Dermis microvascular lymphatic vessel endothelial cell (primary cell): ENCODE data around the gene NFIA. TPM values are rescaled to one million over a fixed set of nuclear protein-coding genes. Genes with fewer than 3 reads are reported as not detected.

Source experiments
- DNase-seq, 2 donors: peaks; one replicate each; pipeline versions ENCODE4 v3.0.0 to v3.0.0-alpha.2; 2010; ENCODE audit warnings: low read depth in 2 of 2
- total RNA-seq: library from RNA; depleted of rRNA; stranded (reverse); fragments of >200 nt; gene quantifications from 2 replicates; pipeline ENCODE4 v1.2.1, GENCODE V29; 2014

The NFIA gene
- total RNA-seq, 1 donor from 2014 or later, result 9.6 TPM

DNA sequence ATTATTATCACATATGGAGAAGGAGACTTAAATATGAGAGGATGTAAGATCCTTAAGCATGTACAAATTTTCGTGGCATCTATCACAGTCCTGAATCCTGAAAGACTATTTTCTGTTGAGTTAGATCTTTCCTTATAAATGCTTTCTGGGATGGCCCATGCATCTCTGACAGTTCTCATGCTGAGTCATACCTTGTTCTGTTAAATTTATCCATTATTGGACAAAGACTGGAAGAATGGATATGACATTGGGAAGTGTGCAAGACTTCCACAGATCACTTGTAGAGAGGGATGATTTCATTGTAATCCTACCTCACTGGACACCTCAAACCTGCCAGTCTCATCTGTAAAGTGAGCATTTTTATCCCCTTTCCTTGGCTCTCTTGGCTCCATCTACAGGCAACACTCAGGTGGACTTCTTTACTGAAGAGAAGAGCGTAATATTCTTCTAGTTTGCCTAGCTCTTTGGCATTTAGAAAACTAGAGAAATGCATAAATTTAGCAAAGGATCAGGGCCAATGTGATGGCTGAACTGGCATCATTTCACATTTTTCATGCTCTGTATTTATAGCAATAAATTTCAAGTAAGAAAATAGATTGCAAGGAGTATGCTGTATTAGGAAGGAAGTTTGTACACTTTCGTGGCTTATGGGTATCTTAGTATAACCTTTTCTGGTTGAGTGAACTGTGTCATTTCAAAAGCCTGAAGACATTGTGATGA lies 128.2 kb downstream of the NFIA start:
- DNase-seq, result no peak

DNA sequence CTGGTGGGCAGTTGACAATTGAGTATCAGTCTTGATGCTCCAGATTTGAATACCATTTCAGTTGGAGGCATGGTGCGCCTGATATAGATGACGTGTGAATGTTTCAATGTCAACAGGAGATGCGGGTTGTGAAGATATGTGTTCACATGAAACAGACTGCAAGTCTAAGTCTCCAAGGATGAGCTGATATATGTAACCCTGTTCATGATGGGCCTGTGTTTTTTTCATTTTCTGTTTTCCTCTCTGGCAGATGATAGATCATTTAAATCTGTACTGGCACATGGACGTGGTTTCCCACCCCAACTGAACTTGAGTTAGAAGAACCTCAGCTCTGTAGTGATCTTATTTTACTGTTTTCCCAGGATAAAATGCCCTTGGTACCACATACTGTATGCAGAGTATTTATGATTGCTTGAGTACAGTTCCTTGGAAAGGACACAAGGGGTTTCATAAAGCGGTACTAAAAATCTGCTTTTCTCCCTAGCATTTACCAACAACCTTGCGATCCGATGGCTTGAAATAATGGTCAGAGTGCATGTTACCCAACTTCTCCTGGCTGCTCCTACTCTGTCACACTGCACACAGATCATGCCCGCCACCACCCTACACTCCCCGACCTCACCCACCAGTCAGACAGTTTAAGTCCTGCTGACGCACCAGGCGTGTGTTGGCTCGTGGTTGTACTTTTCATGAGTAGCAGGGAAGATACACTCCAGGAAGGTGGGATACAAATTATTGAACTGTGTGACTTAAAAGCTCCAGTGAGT lies 131.1 kb downstream of the NFIA start:
- no peak for DNase-seq

DNA sequence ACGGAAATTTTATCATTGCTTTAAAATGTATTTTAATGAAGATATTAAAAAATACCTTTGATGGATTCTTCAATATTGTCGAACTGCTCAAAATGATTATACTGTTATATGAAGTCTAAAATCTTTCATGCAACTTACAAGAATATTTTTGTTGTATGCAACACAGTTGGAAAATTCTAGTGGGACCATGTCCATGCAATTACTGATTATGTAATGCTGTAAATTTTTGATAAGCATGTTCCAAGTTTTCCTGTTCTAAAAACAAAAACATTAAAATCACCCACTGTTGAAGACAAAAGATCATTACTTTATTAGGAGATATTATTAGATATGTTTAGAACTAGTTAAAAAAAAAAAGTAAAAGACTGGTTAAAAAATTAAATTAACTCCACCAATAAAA lies 132.8 kb downstream of the NFIA start:
- DNase-seq, result no peak

DNA sequence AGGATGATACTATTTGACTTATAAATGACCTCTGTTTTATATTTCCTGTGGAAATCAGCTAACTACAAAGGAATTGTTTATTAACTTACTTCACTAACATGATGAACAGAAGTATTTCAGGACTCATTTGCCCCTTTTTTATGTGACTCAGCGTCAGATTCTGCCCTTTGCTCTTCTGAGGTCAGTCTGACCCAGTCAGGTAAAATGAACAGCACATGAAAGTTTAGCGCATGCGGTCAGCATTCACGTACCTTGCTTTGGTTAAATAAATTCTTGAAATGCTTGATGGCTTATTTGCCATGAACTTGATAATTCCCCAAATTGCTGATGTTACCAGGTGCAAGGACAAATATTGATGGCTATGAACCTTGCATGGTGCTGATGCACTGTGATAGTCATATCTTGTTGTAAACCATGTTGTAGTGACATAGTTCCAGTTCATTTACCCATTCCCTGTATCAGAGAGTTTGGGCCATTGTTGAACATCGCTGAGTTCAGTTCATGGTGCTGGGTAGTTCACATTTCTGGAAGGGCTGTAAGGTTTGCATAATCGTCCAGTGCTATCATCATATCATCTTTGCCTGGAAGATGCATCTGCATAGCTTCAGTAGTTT lies 133.4 kb downstream of the NFIA start:
- DNase-seq, result peak in 1 of 2 donors; percentile 26

DNA sequence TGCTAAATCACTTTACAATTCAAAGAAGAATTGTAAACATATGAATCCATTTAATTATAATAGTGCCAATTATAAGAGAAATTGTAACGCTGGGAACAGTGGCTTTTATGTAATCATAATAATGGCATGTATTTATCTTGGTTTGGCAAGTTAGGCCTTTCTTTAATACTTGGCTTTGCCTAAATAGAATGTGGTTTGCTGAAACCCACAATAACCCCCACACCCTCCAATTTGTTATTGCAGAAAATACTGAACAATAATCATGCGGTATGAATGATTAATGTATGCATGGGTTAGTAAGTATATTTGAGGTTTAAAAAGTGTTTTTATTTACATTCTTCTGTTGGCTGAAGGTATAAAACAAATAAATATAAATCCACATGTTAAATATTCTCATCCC lies 138.2 kb downstream of the NFIA start:
- DNase-seq, result no peak

DNA sequence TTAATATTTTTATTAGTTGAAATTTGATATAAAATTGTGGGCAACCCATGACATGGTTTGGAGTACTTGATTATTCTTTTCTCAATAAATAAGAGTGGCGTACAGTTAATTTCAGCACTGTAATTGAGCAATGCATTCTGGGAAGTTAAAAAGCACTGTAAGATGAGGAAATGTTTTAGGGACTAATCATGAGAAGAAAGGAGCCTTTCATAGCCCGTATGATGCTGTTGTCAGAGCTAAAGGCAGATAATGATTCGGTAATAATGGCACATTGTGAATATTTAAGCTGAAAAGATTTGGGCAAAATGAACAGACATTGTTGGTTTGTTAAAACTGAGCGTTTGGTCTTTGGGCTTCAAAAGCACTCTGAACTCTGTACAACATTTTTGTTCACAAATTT lies 139.3 kb downstream of the NFIA start:
- no peak for DNase-seq

DNA sequence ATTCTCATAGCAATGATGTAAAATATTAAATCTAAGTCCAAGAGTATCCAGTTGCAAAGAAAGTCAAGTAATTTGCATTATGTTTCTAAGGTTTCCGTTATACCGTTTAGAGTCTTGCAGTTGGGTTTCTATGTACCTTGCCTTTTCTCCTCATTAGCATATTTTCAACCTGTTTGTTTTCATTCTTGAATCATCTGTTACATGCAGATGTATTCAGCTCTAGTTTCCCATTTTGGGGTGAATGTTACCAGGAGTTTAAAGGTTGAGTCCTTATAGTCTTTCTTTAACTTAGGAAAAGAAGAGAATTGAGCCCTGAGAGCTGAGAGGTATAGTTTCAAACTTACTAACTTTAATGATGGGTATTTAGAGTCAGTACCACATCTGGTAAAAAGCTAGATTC lies 139.9 kb downstream of the NFIA start:
- no peak for DNase-seq

DNA sequence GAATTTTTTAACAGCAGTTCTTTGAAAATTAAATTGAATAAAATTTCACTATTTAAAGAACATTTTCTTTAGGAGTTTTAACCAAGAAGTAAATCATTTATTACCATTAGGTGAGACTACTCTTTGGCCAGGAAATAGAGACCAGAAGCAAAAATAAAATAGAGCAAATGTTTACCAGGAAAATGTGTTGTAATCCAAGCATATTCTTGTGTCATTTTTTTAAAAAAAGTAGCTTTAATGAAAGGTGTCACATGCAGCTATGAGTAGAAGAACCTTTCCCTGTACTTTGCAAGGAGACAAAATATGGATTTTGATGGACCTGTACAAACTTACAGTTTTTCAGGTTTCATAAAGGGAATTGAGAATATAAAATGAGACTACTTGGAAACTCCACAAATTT lies 140.8 kb downstream of the NFIA start:
- peak in 1 of 2 donors; percentile 27 for DNase-seq

DNA sequence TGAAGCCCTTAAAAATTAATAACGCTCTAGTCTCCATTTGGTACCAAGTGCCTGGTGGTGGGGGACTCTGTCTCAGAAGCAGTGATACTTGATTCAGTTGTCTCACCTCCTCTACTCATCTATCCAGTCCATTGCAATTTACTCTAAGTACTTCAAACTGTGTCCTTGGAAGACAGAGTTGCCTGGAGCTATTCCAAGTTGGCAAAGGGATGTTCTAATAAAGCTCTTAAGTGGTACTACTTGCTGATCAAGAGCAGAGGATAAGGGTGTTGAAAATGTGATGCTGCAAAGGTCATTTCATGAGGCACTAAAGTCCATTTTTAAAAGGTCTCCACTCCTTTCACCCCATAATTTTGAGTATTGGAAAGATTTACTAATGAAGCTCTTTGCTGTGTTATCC lies 142.2 kb downstream of the NFIA start:
- no peak for DNase-seq

DNA sequence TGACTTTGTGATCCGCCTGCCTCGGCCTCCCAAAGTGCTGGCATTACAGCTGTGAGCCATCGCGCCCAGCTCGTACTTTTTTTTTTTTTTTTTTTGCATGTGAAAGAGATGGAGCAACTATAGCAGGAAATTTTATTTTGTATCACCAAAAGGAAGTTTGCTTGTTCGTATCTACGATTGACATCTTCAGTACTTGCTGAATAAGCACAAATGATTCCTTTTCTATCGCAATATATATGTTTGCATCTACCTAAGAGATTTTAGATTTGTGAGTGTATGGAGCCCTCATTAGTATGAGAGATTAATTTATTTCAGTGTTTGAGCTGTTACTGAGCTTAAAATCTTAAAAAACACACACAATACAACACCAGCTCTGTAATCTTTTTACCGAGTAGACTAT lies 143.1 kb downstream of the NFIA start:
- DNase-seq, result no peak

DNA sequence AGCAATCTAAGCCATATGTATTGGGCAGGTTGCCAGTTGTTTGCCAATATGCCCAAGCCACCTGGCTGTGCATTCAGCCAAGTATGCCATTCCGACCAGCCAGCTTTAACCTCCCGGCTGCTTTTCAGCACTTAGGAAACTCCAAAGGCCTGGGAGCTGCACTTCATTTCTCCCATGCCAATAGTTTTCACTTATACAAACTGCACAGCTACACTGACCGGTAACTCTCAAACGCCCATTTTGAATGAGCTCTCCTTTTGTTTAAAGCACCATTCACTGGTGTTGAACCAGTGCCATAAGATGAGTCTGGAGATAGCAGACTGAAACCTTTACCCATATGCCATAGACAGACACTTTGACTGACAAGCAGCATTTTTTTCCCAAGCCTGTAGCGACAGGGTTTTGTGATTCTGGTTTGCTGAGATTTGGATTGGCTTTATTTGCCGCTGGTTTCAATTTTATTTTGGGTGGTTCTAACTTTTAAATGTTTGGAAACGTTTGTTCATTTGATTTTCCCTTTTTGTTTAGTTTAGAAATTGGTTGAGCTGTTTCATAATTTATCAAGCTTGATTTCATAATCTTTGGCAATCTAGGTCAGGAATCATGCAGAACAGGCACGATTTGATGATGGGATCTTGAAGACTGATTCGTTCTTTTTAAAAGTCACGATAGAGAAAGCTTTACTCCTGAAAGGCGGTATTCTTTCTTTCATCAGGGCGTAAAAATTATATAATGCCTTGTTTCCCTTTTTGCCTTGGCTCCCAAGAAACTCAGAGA lies 144.6 kb downstream of the NFIA start:
- DNase-seq, result peak in 1 of 2 donors; percentile 12

DNA sequence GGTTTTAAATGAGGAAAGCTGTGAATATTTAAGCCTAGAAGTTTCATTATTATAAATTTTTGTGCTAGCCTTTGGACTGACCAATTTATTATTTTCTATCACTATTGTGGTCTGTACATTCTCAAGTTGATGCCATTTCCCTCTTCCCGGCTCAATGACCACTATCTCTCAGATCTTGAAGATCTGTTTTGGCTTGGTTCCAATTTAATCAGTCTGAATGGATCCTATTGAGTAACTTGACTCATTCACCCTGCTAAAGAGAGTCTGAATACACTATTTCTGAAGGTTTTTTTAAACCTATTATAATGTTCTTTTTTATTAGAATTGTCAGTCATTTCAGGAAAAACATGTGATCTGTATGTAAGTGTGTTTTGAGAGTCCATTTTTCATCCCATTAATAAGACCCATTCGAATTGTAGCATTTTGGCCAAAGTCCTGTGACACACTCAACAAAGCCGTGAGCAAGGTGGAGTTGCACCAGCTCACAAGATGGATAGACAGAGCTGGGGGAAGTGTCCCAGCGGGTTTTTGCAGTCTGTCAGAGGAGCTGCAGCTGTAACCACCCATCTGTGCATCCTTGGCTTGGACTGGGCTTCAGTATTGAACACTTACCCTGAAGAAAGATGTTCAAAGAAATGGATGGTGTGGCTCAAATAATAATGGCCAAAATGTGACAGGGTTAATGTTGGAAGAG lies 145.6 kb downstream of the NFIA start:
- DNase-seq, result peak in 1 of 2 donors; percentile 21

DNA sequence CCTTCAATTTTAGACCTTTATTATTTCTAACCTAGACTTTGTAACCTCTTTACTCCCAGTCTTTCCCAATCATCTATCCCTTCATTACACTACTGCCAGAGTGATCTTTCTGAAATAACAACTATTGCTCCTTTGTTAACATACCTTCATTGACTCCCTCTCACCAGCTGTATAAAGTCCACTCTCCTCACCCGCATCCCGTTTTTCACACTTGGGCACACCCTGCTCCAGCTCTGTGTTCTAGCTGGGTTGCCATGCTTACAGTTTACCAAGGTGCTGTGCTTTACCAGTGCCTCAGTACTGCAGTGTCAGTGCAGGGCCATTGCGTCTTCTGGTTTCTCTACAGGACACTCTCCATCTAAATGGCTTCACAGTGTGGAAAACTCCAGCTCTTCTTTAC lies 148.2 kb downstream of the NFIA start:
- no peak for DNase-seq

DNA sequence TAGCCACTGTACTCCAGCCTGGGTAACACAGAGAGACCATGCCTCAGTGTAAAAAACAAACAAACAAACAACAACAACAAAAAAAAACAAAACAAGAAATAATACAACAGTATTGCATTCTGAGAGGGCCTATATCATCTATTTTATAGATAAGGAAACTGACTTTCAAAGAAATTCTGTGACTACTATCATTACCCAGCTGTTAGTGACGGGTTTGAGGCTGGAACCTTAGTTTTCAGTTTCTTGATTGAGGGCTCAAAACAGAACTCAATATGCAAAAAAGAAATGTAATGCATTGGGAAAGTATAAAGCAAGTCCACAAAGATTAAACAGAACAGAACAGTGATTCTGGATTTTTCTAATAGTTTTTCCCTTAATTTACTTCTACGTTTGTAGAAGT lies 149.4 kb downstream of the NFIA start:
- no peak for DNase-seq

DNA sequence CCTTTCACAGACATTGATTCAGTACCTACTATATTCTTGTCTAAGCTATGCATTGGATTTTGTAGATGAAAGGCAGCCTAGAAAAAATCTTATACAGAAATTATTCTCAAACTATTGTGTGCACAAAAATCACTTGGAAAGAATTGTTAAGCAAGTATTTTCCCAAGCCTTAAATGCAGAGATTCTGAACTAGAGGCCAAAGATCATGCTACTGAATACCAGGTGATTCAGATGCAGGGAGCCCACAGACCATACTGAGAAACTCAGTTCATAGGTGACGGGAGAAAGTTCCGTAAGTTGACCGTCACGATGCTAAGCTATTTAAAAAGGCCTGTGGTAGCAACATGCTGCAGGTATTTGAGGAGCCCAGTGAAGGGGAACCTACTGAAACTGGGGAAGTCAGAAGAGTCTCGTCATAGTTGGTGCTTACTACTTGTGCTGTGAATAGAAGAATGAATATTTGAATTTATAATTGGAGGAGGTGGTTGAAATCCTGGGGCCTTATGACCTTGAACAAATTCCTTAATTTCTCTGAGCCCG lies 150.8 kb downstream of the NFIA start:
- no peak for DNase-seq

DNA sequence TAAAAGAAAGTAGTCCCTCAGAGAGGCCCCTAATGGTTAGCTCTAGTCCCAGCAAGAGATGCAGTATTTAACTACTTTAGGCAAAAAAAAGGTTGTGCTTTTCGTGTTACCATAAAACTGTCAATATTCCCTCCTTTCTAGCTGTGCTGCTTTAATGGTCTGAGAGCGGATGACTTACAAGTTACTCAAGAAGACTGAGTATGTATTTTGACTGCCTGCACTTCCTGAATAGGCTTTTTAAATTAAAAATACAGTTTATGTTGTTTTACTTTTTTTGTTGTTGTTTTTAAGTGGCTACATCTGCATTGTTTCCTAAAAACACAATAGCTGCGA lies 152.2 kb downstream of the NFIA start:
- no peak for DNase-seq

DNA sequence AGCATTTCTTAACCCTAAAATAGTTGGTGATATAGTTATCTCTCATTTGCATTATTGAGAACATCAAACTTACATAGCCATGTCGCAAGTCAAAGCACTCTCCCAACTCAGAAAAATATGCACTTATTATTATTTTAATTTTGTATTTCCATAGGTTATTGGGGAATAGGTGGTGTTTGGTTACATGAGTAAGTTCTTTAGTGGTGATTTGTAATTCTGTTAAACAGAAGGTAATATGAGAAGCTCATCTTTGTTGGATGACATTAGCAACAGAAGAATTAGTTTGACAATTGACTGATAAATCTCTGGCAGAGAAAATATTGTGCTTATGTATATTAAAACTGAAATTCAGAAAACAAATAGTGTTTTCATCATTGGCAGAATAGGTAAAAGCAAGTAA lies 154.8 kb downstream of the NFIA start:
- no peak for DNase-seq

DNA sequence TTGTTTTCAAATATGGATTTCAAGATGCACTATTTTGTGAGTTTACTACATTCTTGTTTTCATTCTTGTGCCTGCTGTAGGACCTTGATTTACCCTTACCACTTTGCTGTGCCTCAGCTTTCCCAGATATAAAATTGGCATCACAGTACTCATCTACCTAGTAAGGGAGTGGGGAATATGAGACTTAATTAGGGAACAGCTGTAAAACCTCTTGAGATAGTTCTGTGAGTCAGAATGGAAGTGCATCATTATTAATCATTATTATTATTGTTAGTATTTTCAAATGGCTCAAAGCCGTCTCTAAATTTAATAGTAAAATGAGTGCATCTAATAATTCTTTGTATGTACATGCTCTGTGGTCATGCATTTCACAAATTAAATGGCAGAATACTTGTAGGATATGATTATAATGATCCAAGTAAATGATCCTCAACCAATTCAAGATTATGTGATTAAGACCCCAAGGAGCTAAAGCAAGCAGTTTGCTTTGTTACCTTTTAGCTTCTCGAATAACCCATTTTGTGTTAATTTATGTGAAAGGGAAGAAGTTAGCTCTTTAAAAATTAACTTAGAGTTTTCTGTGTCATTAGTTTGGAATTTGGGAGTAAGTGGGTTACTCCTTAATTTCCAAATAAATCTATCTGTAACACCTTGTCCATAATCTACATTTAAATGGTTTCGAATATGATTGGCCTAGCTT lies 155.4 kb downstream of the NFIA start:
- DNase-seq, result no peak

DNA sequence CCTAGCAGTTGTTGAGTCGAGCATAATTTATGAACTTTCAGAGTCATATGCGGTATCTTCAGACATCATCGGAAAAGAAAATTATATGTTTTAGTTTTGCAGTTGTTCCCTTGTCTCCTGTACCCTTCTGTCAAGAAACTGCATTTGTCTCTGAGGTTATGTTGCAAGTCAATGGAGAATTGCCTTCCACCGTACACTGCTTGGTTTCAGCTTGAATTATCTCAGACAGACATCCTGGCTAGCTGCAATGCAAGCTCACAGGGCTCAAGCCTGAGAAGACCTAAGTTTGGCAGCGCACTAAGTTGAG lies 156.0 kb downstream of the NFIA start:
- no peak for DNase-seq

DNA sequence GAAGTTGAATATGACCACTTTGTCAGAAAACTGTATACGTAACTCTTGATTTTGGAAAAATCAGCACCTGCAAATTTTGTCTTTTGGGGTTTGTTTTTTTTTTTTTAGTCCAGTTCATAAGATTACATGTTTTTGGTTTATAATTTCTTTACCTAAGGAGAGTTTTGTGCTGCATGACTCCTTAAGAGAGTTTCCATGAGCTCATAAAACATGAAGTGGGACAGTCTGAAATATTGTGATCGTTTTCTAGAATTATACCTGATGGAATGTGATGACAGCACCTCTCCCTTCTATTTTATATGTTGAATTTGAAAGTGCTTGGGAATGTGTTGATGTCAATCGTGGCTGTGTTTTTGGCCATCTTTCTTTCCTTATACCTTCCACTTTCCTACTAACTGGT lies 158.5 kb downstream of the NFIA start:
- DNase-seq, result no peak

DNA sequence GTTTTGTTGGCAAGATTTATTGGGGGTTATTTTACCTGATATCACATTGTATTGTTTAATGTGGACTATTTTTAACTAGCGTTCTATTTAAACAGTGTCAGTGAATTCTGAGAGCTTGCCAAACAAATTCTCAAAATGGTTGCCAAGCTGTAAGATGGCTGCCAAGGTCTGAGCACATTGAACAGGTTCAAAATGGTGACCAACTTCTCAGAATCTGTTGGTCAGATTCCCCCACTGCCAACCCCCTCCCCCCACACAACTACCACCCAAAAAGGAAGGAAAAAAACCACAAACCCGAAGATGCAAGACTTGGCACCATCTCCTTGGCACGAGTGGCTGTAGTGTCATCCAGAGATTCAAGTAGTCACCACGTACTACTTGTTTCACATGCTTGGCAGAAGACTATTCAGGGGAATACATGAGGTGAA lies 159.1 kb downstream of the NFIA start:
- peak in 1 of 2 donors; percentile 33 for DNase-seq
